ENCODE results near the gene CPSF6.

Gene CPSF6

DNA sequence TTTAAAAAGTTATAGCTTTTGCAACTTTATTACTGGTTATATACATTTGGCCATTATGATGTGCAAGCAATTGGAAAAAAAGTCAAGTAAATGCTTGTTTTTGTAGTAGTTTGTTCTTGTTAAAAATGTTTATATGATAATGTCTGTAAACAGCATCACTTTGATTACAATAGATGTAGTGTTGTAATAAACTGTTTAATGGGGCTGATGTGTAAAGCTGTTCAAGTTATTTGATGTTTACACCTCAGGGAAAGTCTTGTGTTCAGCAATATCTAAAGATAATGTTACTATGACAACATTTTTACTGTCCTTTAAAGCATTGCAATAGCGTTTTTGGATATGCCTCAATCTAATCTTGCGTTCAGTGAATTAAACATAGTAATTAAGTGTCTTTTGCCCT lies 30.4 kb downstream of the CPSF6 start:
- no peak for TF ChIP-seq JUND (IDR thresholded peaks at IDR 0.05; ENCODE audit: low read depth)
- in situ Hi-C loops (cut with HindIII; ENCODE audit: low pct_unique_long_range_greater_than_20kb, low sequenced_read_pairs), result no loop called here
- DNase-seq (ENCODE audit: low read depth in 1 of 2, low spot score in 1 of 2), result no peak

DNA sequence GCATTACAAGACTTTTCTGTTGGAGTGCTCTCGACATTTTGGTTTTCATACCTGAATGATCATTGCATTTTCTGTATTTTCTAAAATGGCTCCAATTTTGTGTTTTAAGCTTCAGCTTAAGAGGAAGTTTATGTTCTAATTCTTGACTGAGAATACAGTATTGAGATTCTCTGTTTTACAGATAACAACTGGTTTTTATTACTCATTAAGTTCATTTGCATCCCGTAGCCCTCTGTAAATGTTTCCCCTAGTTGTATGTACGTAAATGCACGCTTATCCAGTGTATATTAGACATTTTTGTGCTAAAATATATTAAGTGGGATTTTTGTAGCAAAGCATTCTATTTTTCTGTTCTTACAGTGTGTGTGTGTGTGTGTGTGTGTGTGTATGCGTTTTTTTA lies 33.1 kb downstream of the CPSF6 start:
- no peak for DNase-seq (ENCODE audit: low read depth in 1 of 2, low spot score in 1 of 2)
- no peak for TF ChIP-seq JUND (IDR thresholded peaks at IDR 0.05; ENCODE audit: low read depth)
- in situ Hi-C loops (cut with HindIII; ENCODE audit: low pct_unique_long_range_greater_than_20kb, low sequenced_read_pairs), result no loop called here

DNA sequence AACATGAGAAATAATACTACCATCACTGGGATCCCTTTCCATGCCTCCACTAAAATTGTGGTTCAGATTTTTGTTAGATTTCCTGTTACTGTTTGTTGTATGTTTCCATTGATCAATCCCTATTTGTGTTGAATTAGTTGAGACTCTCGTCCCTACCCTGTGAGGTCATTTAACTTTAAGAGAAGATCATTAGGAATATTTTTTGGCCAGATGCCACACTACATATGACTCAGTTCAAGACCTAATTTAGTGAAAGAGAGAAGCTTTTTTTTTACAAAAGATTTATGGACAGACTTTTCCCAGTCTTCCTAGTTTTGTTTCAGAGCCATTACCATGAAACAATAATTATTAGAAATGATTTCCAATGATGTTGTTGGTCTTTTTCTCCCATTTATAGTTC lies 35.5 kb downstream of the CPSF6 start:
- no peak for TF ChIP-seq JUND (IDR thresholded peaks at IDR 0.05; ENCODE audit: low read depth)
- in situ Hi-C loops (cut with HindIII; ENCODE audit: low pct_unique_long_range_greater_than_20kb, low sequenced_read_pairs), result no loop called here
- no peak for DNase-seq (ENCODE audit: low read depth in 1 of 2, low spot score in 1 of 2)

DNA sequence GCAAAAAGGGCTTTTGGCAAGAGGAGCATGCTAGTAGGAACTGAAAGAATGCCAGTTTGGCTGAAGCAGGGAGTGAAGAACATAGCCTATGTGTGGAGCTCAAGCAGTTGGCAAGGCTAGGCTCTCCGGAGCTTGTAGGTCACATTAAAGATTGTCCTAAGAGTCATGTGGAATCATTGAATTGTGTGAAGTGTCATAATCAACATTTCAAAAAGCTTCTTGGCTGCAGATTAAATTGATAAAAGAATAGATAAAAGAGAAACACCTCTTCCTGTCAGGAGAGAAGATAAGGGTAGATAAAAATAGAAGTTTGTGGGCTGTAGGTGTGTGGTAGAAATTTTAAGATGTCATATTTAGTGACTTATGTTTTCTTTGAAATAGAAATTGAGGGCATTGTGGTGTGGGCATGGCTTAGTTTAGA lies 36.1 kb downstream of the CPSF6 start:
- no peak for TF ChIP-seq JUND (IDR thresholded peaks at IDR 0.05; ENCODE audit: low read depth)
- in situ Hi-C loops (cut with HindIII; ENCODE audit: low pct_unique_long_range_greater_than_20kb, low sequenced_read_pairs), result no loop called here
- no peak for DNase-seq (ENCODE audit: low read depth in 1 of 2, low spot score in 1 of 2)

- in situ Hi-C loops (cut with HindIII; ENCODE audit: low pct_unique_long_range_greater_than_20kb, low sequenced_read_pairs), result no loop called here
- TF ChIP-seq JUND (IDR thresholded peaks at IDR 0.05; ENCODE audit: low read depth), result no peak
- no peak for DNase-seq (ENCODE audit: low read depth in 1 of 2, low spot score in 1 of 2)
Measured at GRCh38 chr12:69278814-69279782, 39.7 kb downstream of the CPSF6 start.

DNA sequence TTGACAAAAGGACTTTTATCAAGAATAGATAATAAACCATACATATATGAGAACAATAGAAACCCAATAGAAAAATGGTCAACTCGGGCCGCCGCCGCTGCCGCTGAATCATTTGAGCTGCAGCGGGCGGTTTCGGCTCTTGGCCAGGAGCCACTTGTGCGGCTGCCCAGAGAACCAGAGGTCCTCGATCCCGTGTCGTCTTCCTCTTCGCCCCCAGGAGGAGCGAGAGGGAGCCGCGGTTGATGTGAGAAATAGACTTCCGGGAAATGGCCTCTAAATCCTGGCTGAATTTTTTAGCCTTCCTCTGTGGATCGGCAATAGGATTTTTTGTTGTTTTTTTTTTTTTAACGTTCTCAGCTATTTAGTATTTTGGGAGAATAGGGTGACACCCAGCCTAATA lies 44.8 kb downstream of the CPSF6 start:
- TF ChIP-seq JUND (IDR thresholded peaks at IDR 0.05; ENCODE audit: low read depth), result 0 out of 2 replicates have a peak, but pooled peaks have one; percentile 3
- DNase-seq (ENCODE audit: low read depth in 1 of 2, low spot score in 1 of 2), result peak in 1 of 2 experiments; percentile 64
- in situ Hi-C loops (cut with HindIII; ENCODE audit: low pct_unique_long_range_greater_than_20kb, low sequenced_read_pairs), result no loop called here

- in situ Hi-C loops (cut with HindIII; ENCODE audit: low pct_unique_long_range_greater_than_20kb, low sequenced_read_pairs), result no loop called here
- TF ChIP-seq JUND (IDR thresholded peaks at IDR 0.05; ENCODE audit: low read depth), result no peak
- DNase-seq (ENCODE audit: low read depth in 1 of 2, low spot score in 1 of 2), result no peak
Measured at GRCh38 chr12:69287556-69287955, 48.2 kb downstream of the CPSF6 start.

DNA sequence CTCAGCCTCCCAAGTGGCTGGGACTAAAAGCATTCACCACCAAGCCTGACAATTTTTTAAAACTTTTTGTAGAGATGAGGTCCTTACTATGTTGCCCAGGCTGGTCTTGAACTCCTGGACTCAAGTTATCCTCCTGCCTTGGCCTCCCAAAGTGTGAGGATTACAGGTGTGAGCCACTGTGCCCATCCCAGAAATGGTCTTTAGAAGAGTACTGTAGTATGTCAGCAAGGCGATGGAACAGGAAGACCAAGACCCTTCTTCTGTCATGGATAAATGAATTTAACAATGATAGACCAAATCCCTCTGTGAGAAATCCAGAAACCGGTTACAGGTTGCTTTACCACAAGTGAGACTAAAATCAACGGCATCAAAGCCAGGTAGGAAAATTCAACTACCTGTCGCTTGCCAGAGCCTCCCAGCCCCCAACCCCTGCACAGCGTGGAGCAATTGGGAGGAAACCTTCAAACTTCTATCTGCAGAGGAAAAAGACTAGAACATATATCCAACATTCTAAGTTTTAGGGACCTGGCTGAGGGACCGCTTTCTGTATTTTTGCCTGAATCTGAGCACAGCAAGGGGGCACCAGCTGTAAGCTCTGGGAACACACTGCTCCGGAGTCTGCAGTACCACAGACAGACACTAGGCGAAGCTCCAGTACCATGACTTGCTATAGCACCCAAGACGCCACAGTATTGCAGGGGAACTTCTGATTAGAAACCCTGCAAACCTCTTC lies 51.3 kb downstream of the CPSF6 start:
- DNase-seq (ENCODE audit: low read depth in 1 of 2, low spot score in 1 of 2), result peak; percentile 53 to 89
- in situ Hi-C loops (cut with HindIII; ENCODE audit: low pct_unique_long_range_greater_than_20kb, low sequenced_read_pairs), result no loop called here
- no peak for TF ChIP-seq JUND (IDR thresholded peaks at IDR 0.05; ENCODE audit: low read depth)

- no peak for DNase-seq (ENCODE audit: low read depth in 1 of 2, low spot score in 1 of 2)
- no peak for TF ChIP-seq JUND (IDR thresholded peaks at IDR 0.05; ENCODE audit: low read depth)
- in situ Hi-C loops (cut with HindIII; ENCODE audit: low pct_unique_long_range_greater_than_20kb, low sequenced_read_pairs), result no loop called here
Measured at GRCh38 chr12:69291278-69291593, 51.9 kb downstream of the CPSF6 start.

DNA sequence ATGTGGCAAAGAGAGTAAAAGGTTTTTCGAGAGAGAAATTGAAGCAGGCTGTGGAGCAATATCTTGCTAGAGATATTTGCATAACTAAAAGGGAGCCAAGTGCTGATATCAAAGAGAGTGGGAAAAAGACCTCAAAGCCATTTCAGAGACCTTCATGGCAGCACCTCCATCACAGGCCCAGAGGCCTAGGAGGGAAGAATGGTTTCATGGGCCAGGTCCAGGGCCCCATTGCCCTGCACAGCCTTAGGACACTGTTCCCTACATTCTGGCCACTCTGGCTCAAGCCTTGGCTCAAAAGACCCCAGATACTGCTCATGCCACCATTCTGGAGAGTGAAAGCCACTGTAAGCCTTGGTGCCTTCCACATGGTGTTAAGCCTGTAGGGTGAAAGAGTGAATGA lies 58.8 kb downstream of the CPSF6 start:
- in situ Hi-C loops (cut with HindIII; ENCODE audit: low pct_unique_long_range_greater_than_20kb, low sequenced_read_pairs), result no loop called here
- TF ChIP-seq JUND (IDR thresholded peaks at IDR 0.05; ENCODE audit: low read depth), result no peak
- DNase-seq (ENCODE audit: low read depth in 1 of 2, low spot score in 1 of 2), result no peak

GRCh38 chr12:69298947-69299346 lies 59.6 kb downstream of the CPSF6 start:
- in situ Hi-C loops (cut with HindIII; ENCODE audit: low pct_unique_long_range_greater_than_20kb, low sequenced_read_pairs), result no loop called here
- TF ChIP-seq JUND (IDR thresholded peaks at IDR 0.05; ENCODE audit: low read depth), result no peak
- DNase-seq (ENCODE audit: low read depth in 1 of 2, low spot score in 1 of 2), result no peak

GRCh38 chr12:69304284-69304683 lies 64.9 kb downstream of the CPSF6 start:
- in situ Hi-C loops (cut with HindIII; ENCODE audit: low pct_unique_long_range_greater_than_20kb, low sequenced_read_pairs), result no loop called here
- DNase-seq (ENCODE audit: low read depth in 1 of 2, low spot score in 1 of 2), result no peak
- no peak for TF ChIP-seq JUND (IDR thresholded peaks at IDR 0.05; ENCODE audit: low read depth)

DNA sequence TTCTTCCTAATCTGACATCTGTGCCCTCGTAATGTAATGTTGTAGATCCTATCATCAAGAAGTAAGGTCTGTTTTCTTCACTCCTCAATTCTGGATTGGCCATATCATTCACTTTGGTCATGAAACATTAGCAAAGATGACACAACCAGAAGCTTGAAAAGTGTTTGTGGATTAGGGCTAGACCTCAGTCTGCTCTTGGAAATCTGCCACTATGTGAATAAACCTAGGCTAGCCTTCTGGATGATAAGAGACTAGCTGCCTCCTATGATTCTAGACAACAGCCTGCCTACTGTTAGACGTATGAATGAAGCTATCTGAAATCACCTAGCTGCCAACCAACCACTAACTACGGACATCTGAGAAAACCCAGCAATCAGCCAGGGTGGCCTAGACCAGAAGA lies 70.1 kb downstream of the CPSF6 start:
- in situ Hi-C loops (cut with HindIII; ENCODE audit: low pct_unique_long_range_greater_than_20kb, low sequenced_read_pairs), result no loop called here
- no peak for DNase-seq (ENCODE audit: low read depth in 1 of 2, low spot score in 1 of 2)
- TF ChIP-seq JUND (IDR thresholded peaks at IDR 0.05; ENCODE audit: low read depth), result no peak
